SW480 (cell line): ENCODE data around the gene RAPGEF1.

Experiments used
- DNase-seq: peaks from one replicate; pipeline ENCODE4 v3.0.0-alpha.2; 2016; ENCODE audit warnings: low spot score

Gene RAPGEF1

GRCh38 chr9:131650254-131650653, 89.6 kb downstream of the RAPGEF1 start:
- DNase-seq = no peak

- no peak for DNase-seq
Measured at GRCh38 chr9:131649646-131650045, 90.2 kb downstream of the RAPGEF1 start.

DNA sequence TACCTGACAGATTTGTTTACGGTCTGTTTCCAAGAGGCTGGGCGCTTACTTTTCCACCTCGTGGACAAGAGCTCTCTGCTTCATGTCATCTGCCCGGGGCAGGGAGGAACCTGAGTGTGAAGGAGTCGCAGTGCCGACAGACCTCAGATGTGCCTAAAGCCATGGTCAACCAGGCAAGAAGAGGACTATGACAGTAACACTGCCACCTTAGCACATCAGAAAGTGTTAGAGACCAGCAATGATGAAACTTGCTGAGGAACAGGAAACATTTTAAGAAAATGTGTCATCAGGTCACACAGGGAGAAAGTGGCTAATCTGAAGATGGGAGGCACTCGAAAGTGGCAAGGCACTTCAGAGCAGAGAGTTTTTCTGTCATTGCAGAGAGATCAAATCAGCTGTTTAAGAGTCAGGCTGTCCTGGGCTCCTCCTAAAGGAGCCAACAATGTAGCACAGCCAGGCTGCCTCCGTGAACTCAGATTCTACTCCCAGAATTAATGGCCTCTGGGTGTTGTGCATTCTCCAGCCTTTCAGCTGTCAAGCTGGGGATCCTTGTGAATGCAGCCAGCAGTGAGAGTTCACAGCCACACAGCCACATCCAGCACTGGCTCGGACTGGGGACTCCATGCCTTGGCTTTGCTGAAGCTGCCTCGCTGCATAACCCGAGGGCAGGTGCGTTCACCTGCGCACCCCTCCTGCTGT, 94.6 kb downstream of the RAPGEF1 start:
- no peak for DNase-seq

GRCh38 chr9:131642496-131643083, 97.3 kb downstream of the RAPGEF1 start:
- DNase-seq = no peak

- DNase-seq = no peak
Measured at GRCh38 chr9:131641618-131642495, 98.0 kb downstream of the RAPGEF1 start.

DNA sequence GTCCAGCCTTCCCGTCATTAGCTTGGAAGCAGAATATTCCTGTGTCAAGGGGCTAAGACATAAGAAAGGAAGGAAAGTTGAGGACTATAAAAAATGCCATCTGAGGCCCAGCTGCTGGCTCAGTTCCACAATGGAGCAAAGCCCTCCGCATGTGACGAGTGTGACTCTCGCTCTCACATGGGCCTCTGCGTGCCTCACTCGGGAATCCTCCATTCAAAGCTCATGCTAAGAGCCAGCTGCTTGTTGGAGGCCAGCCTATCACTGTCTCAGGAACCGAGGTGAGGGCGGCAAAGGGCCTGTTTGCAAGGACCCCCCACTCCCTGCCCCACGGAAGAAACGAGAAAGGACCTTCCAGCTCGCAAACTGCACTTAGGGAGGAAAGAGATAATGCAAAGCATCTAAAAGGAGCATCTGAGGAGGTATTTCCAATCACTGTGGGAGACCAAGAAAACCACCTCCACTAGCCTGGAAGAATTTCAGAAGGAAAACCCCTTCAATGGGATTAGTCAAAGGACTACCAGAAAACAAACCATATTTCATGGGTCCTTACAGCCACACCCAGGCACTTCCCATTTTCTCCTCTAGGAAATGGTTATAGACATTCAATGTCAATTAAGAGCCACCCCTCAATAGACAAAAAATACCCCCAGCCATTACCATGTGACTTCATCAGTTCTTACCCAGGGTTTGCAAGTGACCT, 99.3 kb downstream of the RAPGEF1 start:
- no peak for DNase-seq

DNA sequence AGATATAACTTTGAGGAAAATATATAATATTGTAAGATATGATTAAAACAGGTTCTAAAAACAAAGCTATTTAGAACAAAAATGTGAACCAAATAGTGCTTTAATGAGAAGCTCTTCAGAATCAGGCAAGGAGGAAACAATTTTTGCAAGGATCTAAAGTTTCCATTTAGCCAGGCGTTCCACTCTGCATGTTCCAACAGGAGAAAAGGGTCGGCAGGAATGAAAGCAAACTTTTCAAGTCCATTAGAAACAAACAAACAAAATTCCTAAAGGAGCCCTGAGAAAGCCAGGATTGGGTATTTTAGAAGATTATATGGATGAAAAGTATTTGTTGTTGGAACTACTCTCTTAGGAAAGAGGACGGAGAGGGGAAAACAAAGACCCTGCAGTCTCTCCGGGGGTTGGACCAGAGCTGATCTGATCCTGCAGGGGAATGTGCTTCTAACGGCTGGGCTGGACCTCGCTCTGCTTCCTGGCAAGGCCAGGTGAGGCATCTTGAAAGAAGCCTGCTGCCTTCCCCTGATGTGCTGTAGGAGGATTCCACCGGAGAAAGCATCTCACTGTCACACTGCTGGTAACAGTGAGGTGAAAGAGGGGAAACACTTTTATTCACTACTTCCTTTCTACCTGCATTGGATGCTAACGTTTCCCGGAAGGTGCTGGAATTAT, 100.0 kb downstream of the RAPGEF1 start:
- no peak for DNase-seq

- no peak for DNase-seq
Measured at GRCh38 chr9:131636593-131636992, 103.3 kb downstream of the RAPGEF1 start.

GRCh38 chr9:131635892-131636291, 104.0 kb downstream of the RAPGEF1 start:
- no peak for DNase-seq

DNA sequence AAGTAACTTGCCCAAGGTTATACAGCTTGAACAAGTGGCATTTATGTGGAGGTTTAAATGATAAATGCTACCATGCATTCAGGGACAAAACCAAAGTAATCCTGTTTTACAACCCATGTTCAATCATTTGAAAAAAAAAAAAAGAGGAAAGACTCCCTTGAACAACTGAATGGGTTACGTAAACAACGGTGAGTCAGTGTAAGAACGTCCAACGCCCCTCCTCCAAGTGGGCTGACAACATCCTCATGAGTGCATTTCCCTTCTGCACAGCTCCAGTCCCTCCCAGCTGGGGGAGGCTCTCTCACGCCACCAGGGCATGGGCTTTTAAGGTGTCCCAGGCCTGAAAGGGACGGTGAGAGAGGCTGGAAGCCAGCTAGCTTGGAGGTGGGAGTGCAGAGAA, 104.6 kb downstream of the RAPGEF1 start:
- peak; percentile 86 for DNase-seq

DNA sequence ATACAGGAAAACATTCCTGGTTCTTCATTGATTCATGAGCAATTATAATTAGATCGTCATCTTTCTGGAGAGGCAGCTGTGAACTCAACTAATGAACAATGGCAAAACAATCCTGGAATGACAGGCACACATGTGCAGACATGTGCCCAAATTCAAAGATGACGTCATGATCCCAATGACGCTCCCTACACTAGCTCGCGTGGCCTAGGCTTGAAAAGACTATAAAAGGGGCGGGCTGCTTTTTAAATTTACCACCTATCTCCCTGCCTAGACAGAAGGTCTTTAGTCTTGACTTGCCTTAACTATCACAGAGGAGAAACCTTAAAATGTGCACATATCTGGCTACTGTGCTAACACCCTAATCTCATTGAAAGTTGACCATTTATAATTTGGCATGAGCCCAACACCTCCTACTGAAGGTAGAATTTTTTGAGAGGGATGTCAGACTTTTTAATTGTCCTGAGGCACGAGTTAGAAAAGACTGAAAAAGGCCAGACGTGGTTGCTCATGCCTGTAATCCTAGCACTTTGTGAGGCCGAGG, 106.3 kb downstream of the RAPGEF1 start:
- DNase-seq = no peak

- DNase-seq = no peak
Measured at GRCh38 chr9:131631306-131631705, 108.6 kb downstream of the RAPGEF1 start.

DNA sequence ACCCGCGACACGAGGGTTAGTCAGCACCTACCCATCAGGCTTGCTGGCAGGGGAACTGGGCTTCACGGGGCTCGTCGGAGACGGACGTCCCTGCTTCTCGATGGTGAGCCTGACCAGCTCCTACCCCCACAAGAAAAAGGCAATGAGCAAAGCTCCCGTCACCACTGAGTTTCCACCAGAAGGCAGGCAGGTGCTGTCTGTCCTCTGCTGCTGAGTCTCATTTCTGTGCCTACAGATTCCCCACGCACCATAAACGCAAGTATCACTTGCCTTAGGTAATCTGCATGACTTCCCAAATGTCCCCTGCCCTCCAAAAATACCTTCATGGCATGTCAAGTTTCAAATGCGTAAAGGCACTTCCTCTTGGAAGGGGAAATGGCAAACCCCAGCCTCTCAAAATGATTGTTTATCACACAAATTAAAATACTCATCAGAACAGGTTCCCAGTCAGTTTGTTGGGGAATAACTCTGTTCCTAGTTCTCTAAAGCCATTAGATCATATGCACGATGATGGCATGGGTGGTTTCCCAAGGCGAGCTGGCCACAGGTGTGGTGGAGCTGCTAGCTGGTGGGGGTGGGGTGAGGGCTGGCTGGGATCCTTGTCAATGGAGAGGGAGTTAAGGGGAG, 109.6 kb downstream of the RAPGEF1 start:
- no peak for DNase-seq

- DNase-seq = no peak
Measured at GRCh38 chr9:131629825-131630204, 110.1 kb downstream of the RAPGEF1 start.

- no peak for DNase-seq
Measured at GRCh38 chr9:131629226-131629500, 110.7 kb downstream of the RAPGEF1 start.

DNA sequence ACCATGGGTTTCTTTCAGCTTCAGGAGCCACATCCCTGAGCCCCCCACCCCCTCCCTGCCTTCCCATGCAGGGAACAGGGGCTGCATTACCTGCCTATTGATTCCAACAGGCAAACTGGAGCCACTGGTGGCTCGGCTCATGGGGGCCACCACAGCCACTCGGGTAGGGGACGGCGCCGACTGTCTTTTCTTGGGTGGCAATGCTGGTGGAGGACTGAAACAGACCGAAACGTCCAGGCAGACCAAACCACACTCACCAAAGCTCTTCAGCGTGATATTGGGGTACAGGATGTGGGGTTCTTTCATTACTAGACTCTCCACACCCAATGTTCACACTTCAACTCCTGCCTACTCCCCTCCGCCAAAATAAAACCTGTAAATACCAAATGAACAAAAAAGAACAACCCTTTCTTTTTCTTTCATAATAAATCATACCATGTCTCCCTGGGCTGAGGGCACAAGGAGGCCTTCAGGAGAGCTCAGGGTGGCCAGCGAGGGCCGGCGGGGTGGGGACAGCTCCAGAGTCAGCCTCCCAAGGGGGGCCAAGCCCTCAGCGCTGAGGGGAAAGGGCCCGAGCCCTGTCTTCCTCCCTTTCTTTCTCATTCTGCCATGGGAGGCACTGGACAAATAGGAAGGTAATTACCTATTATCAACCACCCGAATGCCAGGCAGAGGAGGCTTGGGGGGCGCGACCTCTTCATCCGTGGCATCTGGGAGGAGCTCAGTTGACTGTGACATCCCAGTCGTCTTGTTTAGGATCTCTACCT, 111.2 kb downstream of the RAPGEF1 start:
- DNase-seq = no peak

DNA sequence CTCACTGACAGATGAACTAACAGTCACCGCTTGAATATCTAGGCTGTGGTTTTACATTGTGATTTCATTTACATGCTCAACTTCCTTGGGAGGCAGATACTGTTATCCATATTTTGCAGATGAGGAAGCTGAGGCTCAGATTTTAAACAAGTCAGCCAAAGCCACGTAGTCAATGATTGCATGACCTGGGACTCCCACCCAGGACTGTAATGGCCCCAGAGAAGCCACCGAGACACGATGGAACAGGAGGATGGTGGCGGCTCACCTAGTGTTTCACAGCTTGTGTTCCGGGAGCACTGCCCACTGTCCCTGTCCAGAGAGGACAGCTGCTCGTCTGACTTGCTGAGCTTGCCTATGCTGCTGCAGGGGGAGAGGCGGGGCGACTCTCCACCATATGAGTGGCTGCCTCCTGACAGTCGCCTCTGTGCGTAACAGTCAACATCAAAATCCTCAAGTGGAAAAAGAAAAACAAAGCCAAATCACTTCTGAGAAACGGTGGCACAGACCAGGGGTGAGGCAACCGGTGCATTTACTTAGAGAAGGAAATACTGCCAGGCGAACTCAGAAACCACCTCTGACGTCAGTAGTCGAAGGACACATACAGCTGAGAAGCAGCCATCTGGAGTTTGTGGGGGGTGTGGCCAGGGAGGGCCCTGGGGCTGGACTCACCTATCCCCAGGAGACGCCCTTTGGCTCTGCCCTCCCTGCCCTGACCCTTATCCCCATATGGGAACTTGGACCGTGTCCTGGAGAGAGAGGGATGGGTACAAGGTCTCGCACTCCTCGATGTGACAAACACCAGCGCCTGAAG, 112.0 kb downstream of the RAPGEF1 start:
- DNase-seq = no peak

DNA sequence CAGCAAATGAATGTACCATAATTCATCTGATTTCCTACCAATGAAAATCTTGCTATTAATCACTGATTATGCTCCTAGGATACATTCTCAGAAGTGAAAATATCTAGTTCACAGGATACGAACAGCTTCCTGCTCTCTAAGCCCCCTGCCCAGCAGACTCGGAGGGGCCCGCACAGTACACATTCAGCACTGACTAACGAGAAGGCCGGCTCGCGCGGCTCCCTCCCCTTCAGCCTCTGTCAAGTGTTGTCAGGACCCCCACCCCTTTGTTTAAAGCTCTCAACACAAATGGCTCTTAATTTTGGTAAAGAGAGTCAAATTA, 112.6 kb downstream of the RAPGEF1 start:
- no peak for DNase-seq

DNA sequence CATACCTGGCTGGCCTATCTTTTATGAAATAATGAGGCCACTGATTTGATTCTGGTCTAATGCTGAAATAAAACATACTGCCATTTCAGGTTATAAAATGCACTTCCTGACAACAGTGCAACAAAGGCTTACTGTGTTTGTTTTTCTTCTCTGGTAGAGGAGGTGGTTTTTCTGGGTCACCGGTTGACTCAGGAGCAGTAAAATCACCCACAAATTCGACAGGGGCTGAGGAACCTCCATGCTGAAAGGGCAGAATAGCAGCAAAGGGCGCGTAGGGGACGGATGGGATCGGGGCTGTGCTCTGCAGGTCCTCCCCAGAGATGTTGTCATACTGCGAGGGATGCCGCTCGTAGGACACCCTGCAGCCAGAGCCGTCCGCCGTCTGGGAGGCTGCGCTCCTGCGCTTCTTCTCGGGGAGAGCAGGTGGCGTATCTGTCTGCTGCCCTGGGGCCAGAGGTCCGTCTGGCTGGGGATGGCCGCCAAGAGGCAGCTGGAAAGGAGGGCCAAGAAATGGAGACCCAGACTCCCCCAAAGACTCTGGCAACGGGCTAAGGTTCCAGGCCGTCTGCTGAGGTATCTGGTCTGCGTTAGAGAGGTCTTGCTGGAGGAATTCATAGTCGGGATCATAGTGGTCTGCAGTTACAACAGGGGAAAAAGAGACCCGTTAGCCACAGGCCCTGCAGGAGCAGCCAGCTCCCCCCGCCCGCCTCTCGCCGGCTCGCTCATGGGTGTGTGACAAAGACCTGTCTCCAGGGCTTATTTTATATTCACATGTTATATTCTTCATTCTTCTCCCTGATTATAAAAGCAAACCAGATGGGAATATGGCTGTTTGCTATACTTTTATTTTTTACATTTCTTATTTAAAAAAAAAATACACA, 113.8 kb downstream of the RAPGEF1 start:
- peak; percentile 3 for DNase-seq
